ENCODE measurements around the gene ST3GAL5.

Gene ST3GAL5

DNA sequence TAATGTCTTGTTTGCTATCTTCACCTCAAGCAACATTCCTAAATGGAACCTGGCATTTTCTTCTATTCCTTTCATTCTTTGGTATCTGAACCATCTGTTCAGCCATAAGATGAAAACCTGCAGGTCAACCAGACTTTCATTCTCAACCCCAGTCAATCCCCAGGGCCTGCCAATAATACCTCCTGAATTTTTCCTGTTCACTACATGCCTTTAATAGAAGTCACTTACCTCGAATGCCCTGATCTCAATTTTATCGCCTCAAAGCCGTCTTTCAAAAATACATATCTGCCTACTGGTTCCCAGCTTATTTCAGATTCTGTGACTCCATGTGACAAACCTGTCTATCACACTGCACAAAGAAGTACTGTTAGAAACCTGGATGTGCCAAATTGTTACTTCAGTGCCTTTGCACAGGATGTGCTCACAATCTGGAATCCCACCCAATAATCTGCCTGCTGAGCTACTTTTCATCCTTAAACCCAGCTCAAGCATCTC, 22.6 kb downstream of the ST3GAL5 start:
- DNase-seq (no peak), ATAC-seq (no peak)

DNA sequence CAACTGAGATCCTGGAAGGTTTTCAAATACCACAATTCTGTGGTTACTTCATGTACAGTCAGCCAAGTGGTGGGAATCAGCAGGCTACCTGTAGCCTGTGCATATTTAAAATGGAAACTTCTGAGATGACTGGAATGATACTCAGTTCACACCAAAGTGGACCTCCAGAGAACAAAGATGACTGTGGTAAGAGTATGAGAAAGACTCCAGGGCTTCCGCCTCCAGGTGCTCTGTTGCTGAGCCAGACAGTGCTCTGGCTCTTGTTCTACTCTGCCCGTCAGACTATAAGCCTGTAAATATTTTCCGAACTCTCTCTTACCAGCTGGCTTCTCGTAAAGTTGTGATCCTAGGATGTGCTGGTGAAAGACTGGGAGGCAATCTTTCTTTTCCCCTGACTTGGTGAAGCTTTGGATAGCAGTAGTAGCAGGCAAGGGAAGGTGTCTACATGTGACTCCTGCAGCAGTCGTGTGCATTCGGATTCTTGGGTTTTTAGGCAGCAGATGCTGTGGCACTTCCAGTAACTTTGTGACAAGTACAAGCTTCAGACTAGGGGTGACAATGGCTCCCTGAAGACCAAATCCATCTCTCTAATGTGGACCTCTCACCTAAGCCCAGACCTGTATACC, 23.1 kb downstream of the ST3GAL5 start:
- ATAC-seq (peak; percentile 89), DNase-seq (peak; percentile 23)

- ATAC-seq (no peak), DNase-seq (no peak)
Observed at GRCh38 chr2:85864654-85865053, 24.1 kb downstream of the ST3GAL5 start.

DNA sequence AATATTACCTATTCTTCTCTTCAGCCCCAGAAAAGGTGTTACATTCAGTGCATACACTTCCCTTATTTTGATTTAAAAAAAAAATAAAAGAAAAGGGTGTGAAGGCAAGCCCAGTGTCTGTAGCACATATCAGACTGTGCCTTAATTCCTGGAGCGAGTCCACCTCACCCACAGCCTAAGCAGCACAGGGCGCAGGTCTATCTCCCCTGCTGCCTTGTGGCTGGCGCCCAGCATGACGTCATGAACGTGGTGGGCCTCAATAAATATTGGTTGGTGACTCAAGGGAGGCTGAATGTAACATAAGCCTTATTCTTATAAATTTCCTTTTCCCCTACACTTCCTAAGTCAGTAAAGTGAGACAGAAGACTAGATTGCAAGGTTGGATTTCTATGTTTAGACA, 26.4 kb downstream of the ST3GAL5 start:
- DNase-seq: peak; percentile 44
- ATAC-seq: peak; percentile 44

- ATAC-seq (no peak), DNase-seq (no peak)
Observed at GRCh38 chr2:85861650-85862049, 27.1 kb downstream of the ST3GAL5 start.

- ATAC-seq (no peak), DNase-seq (no peak)
Observed at GRCh38 chr2:85861180-85861579, 27.6 kb downstream of the ST3GAL5 start.

DNA sequence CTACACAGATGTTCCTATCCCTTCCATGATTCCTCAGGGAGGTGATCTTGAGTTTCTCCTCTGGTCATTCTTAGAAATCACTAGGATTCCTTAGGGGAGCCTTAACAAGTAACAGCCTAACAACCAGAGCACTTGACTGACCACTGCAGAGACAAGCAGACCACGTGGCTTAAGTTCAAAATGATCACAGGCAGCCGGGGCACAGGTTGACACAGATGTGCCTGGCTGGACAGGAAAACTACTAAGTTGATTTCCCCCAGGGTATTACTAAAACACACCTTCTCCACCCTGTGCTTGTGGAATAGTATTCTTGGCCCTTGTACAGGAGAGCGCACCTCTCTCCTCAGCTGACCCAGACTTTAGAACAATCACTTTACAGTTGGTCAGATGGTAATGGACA, 29.9 kb downstream of the ST3GAL5 start:
- DNase-seq (no peak), ATAC-seq (no peak)

- ATAC-seq: no peak
Observed at GRCh38 chr2:85854897-85855296, 33.9 kb downstream of the ST3GAL5 start.

DNA sequence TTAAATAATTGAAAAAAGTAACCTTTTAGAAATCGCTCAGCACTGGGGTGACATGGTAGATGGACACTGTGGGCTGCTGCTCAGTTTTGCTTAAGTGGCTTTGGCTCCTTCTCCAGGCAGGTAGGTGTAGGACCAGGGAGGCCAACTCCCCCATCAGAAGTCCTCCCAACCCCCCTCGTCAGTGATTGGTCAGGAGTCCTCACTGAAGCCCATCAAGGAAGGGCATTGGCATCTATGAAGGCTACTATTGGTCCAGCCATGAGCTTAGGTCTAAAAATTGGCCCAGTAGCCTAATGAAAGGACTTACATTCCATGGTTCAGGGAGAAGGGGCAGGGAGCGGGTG, 34.7 kb downstream of the ST3GAL5 start:
- DNase-seq (peak; percentile 37), ATAC-seq (peak; percentile 33)

More at GRCh38 chr2:85854897-85855296, 33.9 kb downstream of the ST3GAL5 start:
- no peak for DNase-seq

GRCh38 chr2:85853499-85854165, 35.2 kb downstream of the ST3GAL5 start:
- ATAC-seq (peak; percentile 42), DNase-seq (no peak)

GRCh38 chr2:85852937-85853498, 35.8 kb downstream of the ST3GAL5 start:
- ATAC-seq: peak; percentile 84
- peak; percentile 67 for DNase-seq

GRCh38 chr2:85852152-85852840, 36.5 kb downstream of the ST3GAL5 start:
- no peak for ATAC-seq
- no peak for DNase-seq

DNA sequence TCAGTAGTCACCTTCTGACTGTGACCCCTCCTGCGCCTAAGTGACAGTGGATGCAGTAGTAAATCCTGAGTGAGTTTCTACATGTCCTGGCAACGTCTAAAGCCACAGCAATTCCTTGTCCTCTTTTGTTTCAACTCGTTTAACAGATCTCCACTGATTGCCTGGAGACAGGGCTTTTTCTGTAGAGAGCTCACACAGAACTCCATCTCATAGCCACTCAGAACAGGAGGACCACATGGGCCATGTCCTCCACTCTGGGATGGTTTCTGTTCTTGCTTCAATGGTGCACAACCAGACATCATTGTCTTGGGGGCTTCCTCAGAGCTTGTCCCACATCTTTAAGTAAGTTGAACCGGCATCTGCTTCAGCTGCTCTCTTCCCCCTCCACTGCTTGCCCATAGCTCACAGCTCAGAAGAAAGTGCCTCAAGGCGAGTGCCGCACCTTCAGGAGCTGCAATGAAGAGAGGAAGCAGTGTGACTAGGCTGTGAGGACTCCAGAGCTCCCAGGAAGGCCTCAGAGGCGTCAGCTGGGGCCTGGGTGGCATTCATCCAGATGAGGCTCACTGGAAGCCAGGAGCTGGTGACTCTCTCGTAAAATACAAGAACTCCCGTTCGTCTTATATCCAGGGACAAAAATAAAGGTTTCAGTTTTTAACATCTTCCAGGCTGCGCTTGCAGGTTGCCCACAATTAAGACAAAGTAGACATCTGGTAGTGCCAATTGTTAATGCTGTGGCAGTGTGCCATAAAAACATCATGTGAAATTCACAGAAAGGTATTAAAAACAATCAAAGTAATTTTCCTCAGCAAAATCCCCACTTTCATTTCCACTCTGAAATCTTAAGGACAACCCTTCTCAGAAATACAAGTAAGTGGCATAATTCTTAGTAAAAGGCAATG, 37.3 kb downstream of the ST3GAL5 start:
- no peak for ATAC-seq

DNA sequence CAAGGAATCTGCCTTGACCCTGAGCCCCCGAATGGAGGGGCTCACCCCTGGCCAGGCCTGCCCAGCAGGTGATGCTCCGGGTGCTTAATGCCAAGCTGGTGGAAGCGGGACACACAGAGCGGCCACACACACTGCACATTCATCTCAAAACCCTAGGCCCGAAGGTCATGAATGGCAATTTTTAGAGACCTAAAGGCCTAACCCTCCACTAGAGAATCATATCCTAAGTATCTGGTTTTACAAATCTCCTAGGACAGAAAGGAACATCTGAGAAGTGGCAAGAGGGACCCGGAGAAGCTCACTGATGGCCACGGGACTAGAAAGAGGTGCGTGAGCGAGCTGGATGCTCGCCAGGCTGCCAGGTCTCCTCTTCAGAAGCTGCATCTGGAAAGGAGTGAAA, 38.3 kb downstream of the ST3GAL5 start:
- ATAC-seq (no peak), DNase-seq (no peak)

More for the DNA sequence above, 37.3 kb downstream of the ST3GAL5 start:
- DNase-seq: peak; percentile 40

DNA sequence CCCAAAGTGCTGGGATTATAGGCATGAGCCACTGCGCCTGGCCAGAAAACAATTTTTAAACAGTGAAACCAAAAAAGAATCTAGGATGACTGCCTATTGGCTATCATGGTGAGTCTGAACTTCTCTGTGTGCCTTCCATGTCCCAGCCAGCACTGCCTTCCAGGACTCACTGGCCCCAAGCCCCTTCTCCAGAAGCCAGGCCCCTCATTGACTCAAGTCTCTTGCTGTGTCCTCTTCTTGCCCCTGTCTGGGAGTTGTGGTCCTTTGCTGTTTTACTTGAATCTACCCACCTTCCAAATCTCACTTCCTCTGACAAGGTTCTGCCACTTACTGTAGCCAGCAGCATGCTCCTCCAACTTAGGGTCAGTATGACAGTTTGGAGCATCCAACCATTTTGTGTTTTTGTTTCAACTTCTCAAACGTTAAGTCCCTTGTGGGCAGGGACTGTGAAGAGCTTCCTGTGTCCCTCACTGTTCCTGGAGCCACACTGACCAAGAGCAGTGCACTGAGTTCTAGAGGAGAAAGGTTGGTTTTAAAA, 41.7 kb downstream of the ST3GAL5 start:
- DNase-seq (no peak), ATAC-seq (peak; percentile 20)

DNA sequence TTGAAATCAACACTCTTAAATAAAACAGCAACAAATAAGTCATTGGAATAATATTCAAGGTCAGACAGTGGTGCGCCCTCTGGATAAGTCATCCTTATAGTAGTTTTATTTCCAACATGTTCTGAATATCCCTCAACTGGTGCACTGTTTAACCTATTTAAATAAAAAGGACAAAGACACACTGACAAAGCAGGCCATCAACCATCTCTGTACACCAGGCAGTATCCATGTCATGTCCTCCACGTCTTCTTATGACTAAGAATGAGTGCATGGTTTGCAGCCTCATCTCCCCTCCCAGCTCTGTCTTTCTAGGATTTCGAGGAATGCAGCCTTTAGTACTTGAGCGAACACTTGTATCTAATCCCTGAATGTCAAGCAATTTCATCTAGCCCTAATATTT, 42.4 kb downstream of the ST3GAL5 start:
- no peak for DNase-seq
- no peak for ATAC-seq

DNA sequence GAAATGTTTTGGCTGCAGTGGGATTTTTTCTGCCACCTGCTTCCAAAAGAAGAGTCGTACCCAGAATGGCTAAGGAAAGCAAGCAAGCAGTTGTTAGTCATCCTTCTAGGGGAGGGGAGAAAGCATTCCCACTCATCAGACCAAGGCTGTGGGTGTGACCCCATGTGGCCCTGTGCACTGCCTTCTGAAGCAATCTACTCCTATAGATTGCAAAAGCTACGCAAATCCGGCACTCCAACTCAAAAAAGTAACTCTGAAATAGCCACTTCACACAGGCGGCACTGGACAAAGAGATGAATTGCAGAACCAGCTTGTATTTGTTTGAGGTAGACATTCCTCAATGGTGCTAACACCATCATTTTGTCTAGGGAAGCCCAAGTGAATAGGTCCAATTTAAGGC, 44.3 kb downstream of the ST3GAL5 start:
- ATAC-seq: no peak
- DNase-seq: no peak

- ATAC-seq: no peak
- DNase-seq: no peak
Observed at GRCh38 chr2:85843543-85843942, 45.2 kb downstream of the ST3GAL5 start.

DNA sequence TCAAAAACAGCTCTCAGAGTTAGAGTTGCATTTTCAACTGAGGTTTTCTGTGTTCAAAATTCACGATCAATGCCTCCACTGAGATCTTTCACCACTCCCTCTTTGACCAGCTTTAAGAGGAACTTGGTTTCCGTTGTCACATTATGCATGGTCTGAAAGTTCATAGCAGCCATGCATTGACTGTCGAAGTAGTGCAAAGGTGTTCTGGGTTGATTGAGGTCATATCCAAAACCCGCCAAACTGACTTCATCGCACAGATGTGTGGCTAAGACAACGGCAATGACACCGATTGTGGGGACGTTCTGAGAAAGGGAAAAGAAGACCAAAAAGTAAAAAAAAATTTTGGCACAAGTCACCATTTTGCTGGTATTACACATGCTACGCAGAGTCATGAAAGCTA, 48.7 kb downstream of the ST3GAL5 start:
- ATAC-seq: peak; percentile 71

GRCh38 chr2:85839461-85839860, 49.3 kb downstream of the ST3GAL5 start:
- DNase-seq: no peak
- no peak for ATAC-seq

More for the DNA sequence above, 48.7 kb downstream of the ST3GAL5 start:
- no peak for DNase-seq

GRCh38 chr2:85838641-85839040, 50.1 kb downstream of the ST3GAL5 start:
- DNase-seq: no peak
- ATAC-seq: no peak

- ATAC-seq (no peak), DNase-seq (no peak)
Observed at GRCh38 chr2:85838181-85838580, 50.6 kb downstream of the ST3GAL5 start.
